ENCODE data around the gene KXD1. TPM values are rescaled to one million over a fixed set of nuclear protein-coding genes. Genes with fewer than 3 reads are reported as not detected.
"Not testable (repeated sequence)": the region's sequence is repeated elsewhere in the genome, so short reads cannot be mapped to it uniquely, and the experiment has no call there.

Gene KXD1
- total and polyA plus RNA-seq, 10 of the 15 experiments (the other 5 are each of a cell fraction or from before 2014, with no cell fraction given), result 27.5 to 209 (median 129) TPM

DNA sequence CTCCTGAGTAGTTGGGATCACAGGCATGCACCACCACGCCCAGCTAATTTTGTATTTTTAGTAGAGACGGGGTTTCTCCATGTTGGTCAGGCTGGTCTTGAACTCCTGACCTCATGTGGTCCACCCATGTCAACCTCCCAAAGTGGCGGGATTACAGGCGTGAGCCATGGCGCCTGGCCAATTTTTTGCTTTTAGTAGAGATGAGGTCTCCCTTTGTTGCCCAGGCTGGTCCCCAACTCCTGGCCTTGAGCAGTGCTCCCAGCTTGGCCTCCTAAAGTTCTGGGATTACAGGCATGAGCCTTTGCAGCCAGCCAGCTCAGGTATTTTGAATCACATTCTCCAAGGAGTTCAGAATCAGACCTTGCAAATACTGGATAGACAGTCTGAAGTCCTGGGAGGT is 35.1 kb downstream of the KXD1 start:
- CTCF ChIA-PET, result interaction anchor here (0.9 to 2.6 kb wide), 9 partner anchors 49 to 323 kb away, joined by 3 to 24 read pairs (median 5); partner anchors contain the start of gene FKBP8
- H2AFZ ChIP-seq (ENCODE audit: control insufficient read depth, low read depth, low read length); H3K9ac ChIP-seq (ENCODE audit: control insufficient read depth, insufficient read depth, low read length); H3K27ac ChIP-seq (ENCODE audit: control insufficient read depth, insufficient read depth); H3K4me3 ChIP-seq; FAIRE-seq; BruUV-seq (replicated peaks); DNase-seq (ENCODE audit: low read depth, low spot score); in situ Hi-C loops (cut with MboI); H4K20me1 ChIP-seq (ENCODE audit: control insufficient read depth, insufficient read depth); H3K79me2 ChIP-seq (ENCODE audit: control insufficient read depth, insufficient read depth, low read length); ATAC-seq; H3K27me3 ChIP-seq (replicated peaks in 1 of 2; ENCODE audit: control insufficient read depth in 2 of 2, insufficient read depth in 2 of 2, low read length in 1 of 2); H3K36me3 ChIP-seq (ENCODE audit: control insufficient read depth in 2 of 2, insufficient read depth in 2 of 2, low read length in 1 of 2); H3K9me3 ChIP-seq (replicated peaks; ENCODE audit: control insufficient read depth, insufficient read depth, low read length); H3K4me2 ChIP-seq (ENCODE audit: control insufficient read depth, insufficient read depth): not testable (repeated sequence)
- SMC1A ChIA-PET (ENCODE audit: uncharacterized antibody, unreplicated experiment), result interaction anchor here (0.9 to 2.3 kb wide), 5 partner anchors 36 to 256 kb away, joined by 3 to 11 read pairs (median 3); partner anchors contain the start of genes ELL and KXD1
- 86% methylated on average over 5 of the region's 5 CpGs for whole genome bisulfite sequencing (ENCODE audit: insufficient coverage, insufficient replicate concordance, low lambda C conversion rate, missing lambda C conversion rate)
- H3K4me1 ChIP-seq (ENCODE audit: control insufficient read depth, insufficient read depth, low read length), result peaks cover 24% of the 10 kb centered on the region
- intact Hi-C loops (cut with micrococcal nuclease; ENCODE audit: unreplicated experiment), result loop anchor here (5.0 kb wide), 1 partner anchor 240 kb away; the partner anchor contains the start of gene UPF1
- POLR2A ChIA-PET, result interaction anchor here (1.3 kb wide), 1 partner anchor 35 kb away, joined by 8 read pairs; the partner anchor contains the start of gene KXD1
- RAD21 ChIA-PET (ENCODE audit: unreplicated experiment), result interaction anchor here (1.2 to 2.1 kb wide), 2 partner anchors 73 to 256 kb away, joined by 5 to 6 read pairs; no protein-coding TSS in a partner anchor

DNA sequence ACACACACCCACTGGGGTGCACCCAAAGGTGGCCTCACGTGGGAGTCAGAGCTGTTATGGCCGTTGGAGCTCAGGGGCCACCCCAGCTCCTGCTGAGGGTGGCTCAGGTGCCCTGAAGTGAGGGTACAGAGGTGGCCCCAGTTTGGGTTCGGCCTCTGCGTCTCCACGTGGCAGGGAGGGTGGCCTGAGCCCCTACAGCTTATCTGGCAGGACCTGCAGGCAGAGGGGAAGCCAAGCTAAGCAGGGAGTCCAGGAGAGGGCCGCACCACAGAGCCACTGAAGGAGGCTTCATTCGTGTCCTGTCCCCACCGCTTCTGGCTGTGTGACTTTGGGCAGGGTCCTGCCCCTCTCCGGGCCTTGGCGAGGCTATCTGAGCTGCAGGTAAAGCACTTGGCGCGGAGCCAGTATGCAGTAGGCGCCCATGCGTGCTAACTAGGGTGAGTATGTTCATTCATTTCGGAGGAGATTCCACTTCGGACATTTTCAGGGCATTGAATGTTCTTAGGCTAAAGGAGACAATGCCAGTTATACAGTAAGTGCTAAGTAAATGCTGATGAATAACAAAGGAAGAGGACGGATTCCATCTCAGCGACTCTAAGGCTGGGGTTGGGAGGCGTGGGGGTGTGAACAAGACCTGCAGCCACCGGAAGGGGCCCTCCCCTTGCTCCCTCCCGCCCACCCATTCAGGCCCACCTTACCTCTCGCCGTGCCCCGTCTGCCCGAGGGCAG is 35.9 kb downstream of the KXD1 start:
- peak overlapping the region; percentile 73 for H3K4me2 ChIP-seq (ENCODE audit: control insufficient read depth, insufficient read depth)
- no TSS peak for BruUV-seq (replicated peaks)
- no peak for FAIRE-seq
- ATAC-seq, result no peak
- peaks cover 2% of the 10 kb centered on the region in 2 experiments; a peak in 1 of 4 replicates for H3K27me3 ChIP-seq (replicated peaks in 1 of 2; ENCODE audit: control insufficient read depth in 2 of 2, insufficient read depth in 2 of 2, low read length in 1 of 2)
- H3K36me3 ChIP-seq (ENCODE audit: control insufficient read depth in 2 of 2, insufficient read depth in 2 of 2, low read length in 1 of 2), result peaks cover 0 to 3% of the 10 kb centered on the region in 2 experiments; a peak in 1 of 4 replicates
- ChIA-PET RAD21 (ENCODE audit: unreplicated experiment) (interaction anchor here (0.8 to 2.1 kb wide), 10 partner anchors 35 to 255 kb away, joined by 3 to 7 read pairs (median 5); partner anchors contain the start of gene UPF1), POLR2A (interaction anchor here (0.5 to 1.3 kb wide), 3 partner anchors 36 to 492 kb away, joined by 3 to 8 read pairs (median 5); partner anchors contain the start of gene KXD1), CTCF (interaction anchor here (0.6 to 2.6 kb wide), 18 partner anchors 8 to 368 kb away, joined by 3 to 24 read pairs (median 4); partner anchors contain the start of gene FKBP8), SMC1A (ENCODE audit: uncharacterized antibody, unreplicated experiment) (interaction anchor here (0.9 to 2.3 kb wide), 6 partner anchors 37 to 255 kb away, joined by 3 to 11 read pairs (median 3); partner anchors contain the start of genes ELL and KXD1)
- no peak overlapping the region for H3K9ac ChIP-seq (ENCODE audit: control insufficient read depth, insufficient read depth, low read length)
- H3K79me2 ChIP-seq (ENCODE audit: control insufficient read depth, insufficient read depth, low read length), result peaks cover 4% of the 10 kb centered on the region; the same call in 1 of the 2 replicates
- in situ Hi-C loops (cut with MboI) (no loop called here), intact Hi-C loops (cut with micrococcal nuclease; ENCODE audit: unreplicated experiment) (loop anchor here (2.0 to 5.0 kb wide), 2 partner anchors 83 to 239 kb away; partner anchors contain the start of gene UPF1)
- no peak overlapping the region for H3K27ac ChIP-seq (ENCODE audit: control insufficient read depth, insufficient read depth)
- 0 out of 2 replicates have a peak overlapping the region, but pooled peaks have one; percentile 67 for H3K4me3 ChIP-seq
- H3K9me3 ChIP-seq (replicated peaks; ENCODE audit: control insufficient read depth, insufficient read depth, low read length), result no peaks in the 10 kb centered on the region
- H3K4me1 ChIP-seq (ENCODE audit: control insufficient read depth, insufficient read depth, low read length), result peaks cover 18% of the 10 kb centered on the region
- H4K20me1 ChIP-seq (ENCODE audit: control insufficient read depth, insufficient read depth), result no peaks in the 10 kb centered on the region; the same call in 1 of the 2 replicates
- 39% methylated on average over 20 of the region's 25 CpGs for WGBS (ENCODE audit: insufficient coverage, insufficient replicate concordance, low lambda C conversion rate, missing lambda C conversion rate)
- DNase-seq (ENCODE audit: low read depth, low spot score), result no peak
- no peak overlapping the region for H2AFZ ChIP-seq (ENCODE audit: control insufficient read depth, low read depth, low read length)
- no peak for TF ChIP-seq ZSCAN29 (IDR thresholded peaks at IDR 0.05)
- TF ChIP-seq, protein P1, sequence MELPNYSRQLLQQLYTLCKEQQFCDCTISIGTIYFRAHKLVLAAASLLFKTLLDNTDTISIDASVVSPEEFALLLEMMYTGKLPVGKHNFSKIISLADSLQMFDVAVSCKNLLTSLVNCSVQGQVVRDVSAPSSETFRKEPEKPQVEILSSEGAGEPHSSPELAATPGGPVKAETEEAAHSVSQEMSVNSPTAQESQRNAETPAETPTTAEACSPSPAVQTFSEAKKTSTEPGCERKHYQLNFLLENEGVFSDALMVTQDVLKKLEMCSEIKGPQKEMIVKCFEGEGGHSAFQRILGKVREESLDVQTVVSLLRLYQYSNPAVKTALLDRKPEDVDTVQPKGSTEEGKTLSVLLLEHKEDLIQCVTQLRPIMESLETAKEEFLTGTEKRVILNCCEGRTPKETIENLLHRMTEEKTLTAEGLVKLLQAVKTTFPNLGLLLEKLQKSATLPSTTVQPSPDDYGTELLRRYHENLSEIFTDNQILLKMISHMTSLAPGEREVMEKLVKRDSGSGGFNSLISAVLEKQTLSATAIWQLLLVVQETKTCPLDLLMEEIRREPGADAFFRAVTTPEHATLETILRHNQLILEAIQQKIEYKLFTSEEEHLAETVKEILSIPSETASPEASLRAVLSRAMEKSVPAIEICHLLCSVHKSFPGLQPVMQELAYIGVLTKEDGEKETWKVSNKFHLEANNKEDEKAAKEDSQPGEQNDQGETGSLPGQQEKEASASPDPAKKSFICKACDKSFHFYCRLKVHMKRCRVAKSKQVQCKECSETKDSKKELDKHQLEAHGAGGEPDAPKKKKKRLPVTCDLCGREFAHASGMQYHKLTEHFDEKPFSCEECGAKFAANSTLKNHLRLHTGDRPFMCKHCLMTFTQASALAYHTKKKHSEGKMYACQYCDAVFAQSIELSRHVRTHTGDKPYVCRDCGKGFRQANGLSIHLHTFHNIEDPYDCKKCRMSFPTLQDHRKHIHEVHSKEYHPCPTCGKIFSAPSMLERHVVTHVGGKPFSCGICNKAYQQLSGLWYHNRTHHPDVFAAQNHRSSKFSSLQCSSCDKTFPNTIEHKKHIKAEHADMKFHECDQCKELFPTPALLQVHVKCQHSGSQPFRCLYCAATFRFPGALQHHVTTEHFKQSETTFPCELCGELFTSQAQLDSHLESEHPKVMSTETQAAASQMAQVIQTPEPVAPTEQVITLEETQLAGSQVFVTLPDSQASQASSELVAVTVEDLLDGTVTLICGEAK (IDR thresholded peaks at IDR 0.05; ENCODE audit: borderline replicate concordance), result no peak
- TF ChIP-seq, protein P2, sequence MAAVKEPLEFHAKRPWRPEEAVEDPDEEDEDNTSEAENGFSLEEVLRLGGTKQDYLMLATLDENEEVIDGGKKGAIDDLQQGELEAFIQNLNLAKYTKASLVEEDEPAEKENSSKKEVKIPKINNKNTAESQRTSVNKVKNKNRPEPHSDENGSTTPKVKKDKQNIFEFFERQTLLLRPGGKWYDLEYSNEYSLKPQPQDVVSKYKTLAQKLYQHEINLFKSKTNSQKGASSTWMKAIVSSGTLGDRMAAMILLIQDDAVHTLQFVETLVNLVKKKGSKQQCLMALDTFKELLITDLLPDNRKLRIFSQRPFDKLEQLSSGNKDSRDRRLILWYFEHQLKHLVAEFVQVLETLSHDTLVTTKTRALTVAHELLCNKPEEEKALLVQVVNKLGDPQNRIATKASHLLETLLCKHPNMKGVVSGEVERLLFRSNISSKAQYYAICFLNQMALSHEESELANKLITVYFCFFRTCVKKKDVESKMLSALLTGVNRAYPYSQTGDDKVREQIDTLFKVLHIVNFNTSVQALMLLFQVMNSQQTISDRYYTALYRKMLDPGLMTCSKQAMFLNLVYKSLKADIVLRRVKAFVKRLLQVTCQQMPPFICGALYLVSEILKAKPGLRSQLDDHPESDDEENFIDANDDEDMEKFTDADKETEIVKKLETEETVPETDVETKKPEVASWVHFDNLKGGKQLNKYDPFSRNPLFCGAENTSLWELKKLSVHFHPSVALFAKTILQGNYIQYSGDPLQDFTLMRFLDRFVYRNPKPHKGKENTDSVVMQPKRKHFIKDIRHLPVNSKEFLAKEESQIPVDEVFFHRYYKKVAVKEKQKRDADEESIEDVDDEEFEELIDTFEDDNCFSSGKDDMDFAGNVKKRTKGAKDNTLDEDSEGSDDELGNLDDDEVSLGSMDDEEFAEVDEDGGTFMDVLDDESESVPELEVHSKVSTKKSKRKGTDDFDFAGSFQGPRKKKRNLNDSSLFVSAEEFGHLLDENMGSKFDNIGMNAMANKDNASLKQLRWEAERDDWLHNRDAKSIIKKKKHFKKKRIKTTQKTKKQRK (IDR thresholded peaks at IDR 0.05; ENCODE audit: low read depth, low read length), result no peak
- no peak for TF ChIP-seq YY1 (IDR thresholded peaks at IDR 0.05; ENCODE audit: low read depth, low read length)
- no peak for TF ChIP-seq LARP7 (IDR thresholded peaks at IDR 0.05)
- TF ChIP-seq ESRRA (IDR thresholded peaks at IDR 0.05; ENCODE audit: low read length), result no peak
